CD4-positive, alpha-beta T cell treated with Interferon alpha-2 for 1 hour (primary cell): Measurements from ENCODE around the gene PSAPL1.
A peak's percentile ranks its signal among the peaks of the same experiment; 100 is the strongest.
"Not testable (repeated sequence)": the region's sequence is repeated elsewhere in the genome, so short reads cannot be mapped to it uniquely, and the experiment has no call there.

ENCODE experiments used
- DNase-seq, 2 donors: peaks; one replicate each; pipeline ENCODE4 v3.0.0-alpha.2; 2020 to 2022

PSAPL1 gene

DNA sequence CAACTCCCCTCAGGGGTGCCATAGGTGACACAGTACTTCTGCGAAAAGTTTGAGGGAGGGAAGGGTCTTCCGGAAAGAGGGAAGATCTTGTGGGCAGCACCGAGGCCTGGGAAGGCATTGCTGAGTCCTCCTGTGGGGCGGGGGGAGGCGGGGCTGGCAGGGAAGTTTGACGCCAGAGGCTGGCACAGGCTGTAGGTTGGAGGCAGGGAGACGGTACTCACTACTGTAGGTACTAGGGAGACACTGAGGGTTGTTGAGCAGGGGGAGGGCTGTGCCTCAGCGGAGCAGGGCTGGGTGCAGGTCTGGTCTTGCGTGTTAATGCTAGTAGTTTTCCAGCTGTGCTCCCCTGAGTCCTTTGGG lies 23.3 kb upstream of the PSAPL1 start:
- no peak for DNase-seq

DNA sequence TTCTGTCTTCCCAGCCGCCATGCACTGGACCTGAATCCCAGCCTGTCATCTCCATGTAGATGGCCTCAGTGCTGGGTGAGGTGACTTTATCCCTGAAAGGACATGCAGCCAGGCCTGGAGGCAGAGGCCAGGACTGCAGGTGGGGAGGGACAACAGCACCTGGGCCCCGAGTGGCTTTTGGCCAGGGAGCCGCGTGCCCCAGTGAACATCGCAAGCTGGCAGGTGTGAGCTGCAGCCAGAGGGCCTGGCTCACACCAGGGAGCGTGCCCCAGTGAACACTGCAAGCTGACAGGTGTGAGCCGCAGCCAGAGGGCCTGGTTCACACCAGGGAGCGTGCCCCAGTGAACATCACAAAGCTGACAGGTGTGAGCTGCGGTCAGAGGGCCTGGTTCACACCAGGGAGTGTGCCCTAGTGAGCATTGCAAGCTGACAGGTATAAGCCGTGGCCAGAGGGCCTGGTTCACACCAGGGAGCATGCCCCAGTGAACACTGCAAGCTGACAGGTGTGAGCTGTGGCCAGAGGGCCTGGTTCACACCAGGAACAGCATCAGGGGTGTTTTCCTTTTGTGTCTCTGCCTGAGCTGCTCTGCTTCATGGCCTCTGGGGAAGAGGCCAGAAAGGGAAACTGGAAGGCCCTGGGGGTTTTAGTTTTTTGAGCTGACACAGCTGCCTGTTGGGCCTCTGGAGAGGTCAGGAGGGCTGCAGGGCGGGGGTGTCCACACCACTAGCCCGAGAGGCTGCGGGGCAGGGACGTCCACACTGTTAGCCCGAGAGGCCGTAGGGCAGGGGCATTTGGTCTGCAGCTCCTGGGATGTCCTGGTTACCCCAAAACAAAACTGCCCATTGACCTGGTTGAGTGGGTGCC lies 22.7 kb upstream of the PSAPL1 start:
- DNase-seq: no peak

DNA sequence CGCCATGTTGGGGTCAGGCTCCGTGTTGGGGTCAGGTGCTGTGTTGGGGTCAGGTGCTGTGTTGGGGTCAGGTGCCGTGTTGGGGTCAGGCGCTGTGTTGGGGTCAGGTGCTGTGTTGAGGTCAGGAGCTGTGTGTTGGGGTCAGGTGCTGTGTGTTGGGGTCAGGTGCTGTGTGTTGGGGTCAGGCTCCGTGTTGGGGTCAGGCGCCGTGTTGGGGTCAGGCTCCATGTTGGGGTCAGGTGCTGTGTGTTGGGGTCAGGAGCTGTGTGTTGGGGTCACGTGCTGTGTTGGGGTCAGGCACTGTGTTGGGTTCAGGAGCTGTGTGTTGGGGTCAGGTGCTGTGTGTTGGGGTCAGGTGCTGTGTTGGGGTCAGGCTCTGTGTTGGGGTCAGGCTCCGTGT lies 18.1 kb upstream of the PSAPL1 start:
- not testable (repeated sequence) for DNase-seq

DNA sequence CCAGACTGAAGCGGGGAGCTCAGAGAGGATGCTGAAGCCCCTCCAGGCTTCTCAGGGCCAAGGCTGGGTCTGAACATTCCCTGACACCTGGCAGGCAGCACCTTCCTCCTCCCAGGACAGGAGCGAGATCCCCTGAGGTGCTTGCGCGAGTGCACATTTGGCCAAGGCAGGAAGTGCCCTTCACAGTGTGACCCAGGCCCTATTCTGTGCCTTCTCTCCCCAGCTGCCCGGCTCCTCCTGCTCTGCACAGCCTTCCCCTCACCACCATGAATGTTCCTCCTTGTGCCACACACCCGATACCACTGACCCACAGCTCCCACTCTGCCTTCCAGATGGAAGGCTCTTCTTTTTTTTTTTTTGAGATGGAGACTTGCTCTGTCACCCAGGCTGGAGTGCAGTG lies 17.1 kb upstream of the PSAPL1 start:
- DNase-seq: no peak

DNA sequence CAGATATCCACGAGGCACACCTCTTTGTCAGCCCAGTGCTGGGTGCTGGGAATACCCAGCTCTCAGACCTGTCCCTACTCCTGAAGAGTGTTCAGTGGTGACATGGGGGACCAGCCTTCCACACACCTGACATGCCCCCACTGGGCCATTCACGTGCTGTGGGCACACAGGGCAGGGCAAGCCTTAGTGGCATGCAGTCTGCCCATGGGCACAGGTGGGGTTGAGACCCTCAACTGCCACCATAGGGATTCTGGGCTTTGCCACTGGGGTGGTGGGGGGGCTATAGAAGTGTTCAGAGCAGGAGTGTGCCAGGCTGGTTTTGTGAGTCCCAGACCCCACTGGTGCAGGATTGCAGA lies 16.7 kb upstream of the PSAPL1 start:
- DNase-seq: no peak

DNA sequence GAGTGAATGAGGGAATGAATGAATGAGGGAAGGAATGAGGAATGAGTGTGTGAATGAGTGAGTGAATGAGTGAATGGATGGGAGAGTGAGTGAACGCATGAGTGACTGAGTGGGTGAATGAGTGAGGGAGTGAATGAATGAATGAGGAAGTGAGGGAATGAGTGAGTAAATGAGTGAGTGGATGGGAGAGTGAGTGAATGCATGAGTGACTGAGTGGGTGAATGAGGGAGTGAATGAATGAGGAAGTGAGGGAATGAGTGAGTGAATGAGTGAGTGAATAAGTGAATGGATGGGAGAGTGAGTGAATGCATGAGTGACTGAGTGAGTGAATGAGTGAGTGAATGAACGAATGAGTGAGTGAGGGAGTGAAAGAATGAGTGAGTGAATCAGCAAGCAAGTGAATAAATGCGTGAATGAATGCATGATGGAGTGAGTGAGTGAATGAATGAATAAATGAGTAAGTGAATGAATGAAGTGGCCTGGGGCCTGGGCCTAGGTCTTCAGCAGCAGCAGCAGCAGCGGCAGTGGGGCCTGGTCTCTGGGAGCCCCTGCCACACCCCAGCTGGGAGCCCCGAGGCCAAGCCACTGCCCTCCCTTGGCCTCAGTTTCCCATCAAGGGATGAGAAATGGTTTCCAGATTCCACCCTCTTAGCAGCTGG lies 16.2 kb upstream of the PSAPL1 start:
- no peak for DNase-seq

DNA sequence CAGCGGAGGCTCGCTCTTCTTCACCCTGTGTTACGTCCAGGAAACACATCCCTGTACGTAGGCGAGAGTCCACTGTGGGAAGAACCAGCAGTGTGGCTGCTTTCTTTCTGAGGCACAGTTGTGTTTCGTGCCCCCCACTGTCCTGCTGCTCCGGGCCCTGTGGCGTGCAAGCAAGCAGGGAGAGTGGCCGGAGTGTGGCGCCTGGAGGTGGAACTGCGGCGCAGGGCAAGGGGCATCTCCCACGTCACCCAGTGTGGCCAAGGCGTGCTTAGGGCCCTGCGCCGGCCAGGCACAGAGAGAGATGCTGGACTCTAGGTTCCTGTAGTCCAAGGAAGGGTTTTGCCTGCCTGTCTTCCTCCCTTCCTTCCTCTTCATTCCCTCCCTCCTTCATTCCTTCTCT lies 13.3 kb upstream of the PSAPL1 start:
- no peak for DNase-seq

DNA sequence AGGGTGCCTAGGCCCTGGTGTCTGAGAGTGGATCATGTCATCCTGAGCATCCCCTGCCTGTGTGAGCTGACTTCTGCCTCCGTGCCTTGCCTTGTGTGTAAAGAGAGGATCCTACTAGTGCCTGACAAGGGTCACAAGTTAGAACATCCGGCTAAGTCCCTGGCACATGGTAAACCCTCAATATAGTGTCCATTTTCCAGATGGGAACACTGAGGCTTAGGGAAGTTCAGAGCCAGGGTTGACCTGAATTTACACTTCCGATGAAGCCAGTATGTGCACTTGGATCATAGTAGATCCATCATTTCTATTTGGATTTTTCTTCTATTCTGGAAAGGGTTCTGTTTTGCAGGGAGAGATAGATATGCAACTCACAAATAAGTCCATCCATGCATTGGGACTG lies 12.5 kb upstream of the PSAPL1 start:
- DNase-seq: no peak

DNA sequence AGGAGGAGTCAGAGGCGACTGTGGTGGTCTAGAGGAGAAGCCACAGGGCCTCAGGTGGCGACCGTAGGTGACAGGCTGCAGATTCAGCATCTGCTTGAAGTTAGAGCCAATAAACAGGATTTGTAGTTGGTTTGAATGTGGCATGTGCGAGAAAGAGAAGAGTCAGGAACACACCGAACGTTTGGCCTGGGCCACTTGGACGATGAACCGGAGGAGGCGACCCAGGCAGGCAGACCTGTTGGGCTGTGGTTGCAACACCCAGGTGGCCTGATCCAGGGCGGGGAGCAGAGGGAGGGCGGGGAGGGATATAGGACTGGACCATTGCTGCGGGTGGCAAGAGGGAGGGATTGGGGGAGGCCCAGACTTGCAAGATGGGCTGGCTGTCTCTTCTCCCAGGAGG lies 10.0 kb upstream of the PSAPL1 start:
- no peak for DNase-seq

DNA sequence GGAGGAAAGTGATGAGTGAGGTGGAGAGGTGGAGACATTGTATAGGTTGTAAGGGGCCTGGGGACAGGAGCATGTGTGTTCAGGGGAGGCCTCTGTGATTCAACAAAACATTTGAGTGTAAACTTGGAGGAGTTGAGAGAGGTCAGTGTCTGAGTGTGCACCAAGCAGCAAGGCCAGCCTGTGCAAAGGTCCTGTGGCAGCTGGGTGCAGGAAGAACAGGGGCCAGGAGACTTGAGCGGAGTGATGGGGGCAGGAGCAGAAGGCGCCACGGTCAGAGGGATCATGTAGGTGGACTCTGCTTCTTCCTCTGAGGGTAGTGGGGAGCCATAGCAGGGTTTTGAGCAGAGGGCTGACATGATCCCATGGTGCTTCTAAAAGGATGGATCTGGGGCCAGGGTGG lies 9.6 kb upstream of the PSAPL1 start:
- no peak for DNase-seq

DNA sequence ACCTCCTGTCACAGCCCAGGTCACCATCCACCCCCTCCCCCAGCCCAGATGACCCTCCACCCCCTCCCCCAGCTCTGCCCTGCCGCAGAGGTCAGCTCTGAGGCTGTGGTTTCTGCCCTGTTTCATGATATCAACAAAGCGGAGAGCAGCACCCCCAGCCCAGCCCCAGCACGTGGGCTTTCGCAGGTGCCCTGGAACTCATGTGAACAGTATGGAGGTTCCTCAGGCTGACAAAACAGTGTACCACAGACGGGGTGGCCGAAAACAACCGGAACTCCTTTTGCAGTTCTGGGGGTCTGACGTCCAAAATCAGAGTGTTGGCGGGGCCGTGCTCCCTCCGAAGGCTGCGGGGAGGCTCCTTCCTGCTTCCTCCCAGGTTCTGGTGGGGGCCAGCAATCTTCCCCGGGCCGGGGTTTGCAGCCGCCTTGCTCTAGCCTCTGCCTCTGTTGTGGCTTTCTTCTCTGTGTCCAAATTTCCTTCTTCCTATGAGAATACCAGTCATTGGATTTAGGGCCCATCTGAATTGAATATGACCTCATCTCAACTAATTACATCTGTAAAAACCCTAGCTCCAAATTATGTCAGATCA lies 7.9 kb upstream of the PSAPL1 start:
- no peak for DNase-seq

DNA sequence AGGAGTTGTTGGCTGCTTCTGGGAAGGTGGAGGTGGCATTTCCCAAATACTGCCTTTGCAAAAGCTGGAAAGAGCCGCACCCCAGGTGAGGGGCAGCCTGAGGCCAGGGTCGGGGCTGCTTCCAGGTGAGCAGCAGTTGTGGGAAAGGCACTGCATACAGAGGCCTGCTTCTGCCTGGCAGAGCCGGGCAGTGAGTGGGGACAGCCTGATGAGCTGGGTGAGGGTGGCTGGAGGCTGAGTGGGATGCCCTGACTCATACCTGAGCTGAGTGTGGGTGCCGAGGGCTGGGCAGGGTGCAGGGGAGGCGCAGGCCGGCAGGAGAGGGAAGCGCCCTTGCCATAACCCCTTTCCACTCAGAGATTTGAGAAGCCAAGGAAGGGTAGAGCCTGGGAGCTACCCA lies 6.5 kb upstream of the PSAPL1 start:
- DNase-seq: no peak

DNA sequence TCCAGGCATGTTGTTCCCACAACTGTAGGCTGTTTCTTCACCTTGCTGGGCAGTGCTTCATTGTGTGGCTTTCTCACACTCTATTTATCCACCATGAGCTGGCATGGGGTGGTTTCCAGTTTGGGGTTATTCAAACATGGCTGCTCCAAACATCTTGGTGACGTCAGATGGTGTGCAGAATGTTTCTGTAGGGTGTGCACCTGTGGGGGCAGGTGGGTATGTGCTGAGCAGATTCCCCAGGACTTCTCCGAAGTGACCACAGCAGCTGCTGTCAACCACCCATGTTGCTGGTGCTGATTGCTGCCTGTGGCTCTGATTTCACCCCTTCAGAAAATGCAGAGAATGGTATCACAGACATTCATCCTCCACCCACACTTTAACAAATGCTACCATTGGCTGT lies 5.0 kb upstream of the PSAPL1 start:
- DNase-seq: no peak

DNA sequence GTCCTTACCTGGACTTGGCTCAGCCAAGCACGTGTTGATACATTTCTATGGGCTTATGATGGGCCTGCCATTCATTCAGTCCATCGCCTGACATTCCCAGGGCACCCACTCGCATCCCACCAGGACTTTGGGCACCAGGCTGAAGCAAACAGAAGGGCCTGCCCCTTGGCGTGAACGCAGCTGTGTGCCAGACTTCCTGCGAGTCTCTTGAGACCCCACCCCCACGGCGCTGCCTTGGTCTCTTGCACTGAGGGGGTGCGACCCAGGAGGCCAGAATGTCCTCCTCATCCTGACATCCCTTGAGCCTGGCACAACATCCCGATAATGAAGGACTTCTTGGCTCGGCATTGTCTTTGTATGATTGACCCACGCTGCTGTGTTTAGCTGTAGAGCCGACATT lies 1.5 kb upstream of the PSAPL1 start:
- DNase-seq: no peak

DNA sequence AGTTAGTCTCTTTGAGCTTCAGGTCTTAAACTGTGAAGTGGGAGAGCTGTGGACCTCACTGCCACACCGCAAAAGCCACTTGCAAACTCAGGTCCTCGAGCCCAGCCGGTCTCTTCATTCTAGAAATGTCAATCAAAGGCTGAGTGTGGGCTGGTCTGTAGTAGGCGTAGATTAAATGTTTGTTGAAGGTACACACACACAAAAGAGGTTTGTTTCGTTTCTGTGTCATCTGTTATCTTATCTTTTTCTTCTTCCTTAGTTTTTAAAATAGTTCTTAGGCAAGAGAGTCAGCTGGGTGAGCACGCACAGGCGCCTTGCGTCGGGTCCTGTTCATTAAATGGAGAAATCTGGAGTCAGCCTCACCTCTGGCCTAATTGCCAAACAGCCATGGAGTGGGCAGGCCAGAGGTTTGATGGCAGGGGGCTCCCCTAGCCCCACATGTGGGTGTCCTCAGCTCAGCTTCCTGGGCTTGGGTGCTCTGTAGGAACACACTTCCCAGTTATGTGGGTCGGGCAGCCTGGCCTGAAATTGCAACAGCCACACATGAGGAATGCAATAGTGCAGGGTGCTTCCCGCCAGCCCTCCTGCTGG lies 836 bp upstream of the PSAPL1 start:
- peak in 1 of 2 donors; percentile 10 for DNase-seq

DNA sequence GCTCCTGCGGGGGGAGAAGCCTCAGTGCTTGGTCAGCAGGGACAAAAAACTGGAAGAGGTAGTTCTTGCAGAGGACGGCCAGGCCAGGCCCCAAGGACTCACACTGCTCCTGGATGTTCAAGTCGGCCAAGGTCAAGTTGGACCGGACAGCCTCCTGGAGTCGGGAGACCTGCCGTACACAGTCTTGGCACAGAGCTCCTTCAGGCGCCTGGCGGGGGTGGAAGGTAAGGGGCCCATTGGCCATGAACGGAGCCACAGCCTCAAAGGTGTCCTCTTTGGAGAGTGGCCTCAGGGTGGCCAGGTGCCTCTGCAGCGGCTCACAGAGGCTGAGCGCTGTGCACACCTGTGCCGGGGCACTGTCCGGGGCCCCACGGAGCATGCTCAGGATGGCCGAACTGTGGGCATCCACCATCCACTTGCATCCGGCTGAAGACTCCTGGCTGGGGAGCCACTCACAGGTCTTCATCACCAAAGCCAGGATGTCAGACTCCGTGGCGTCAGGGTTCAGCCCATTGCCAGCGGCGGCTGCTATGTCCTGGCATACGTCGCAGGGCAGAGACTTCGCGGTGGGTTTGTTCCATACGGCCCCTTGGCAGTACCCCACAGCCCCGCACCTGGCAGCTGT lies 477 bp downstream of the PSAPL1 start:
- DNase-seq: no peak

DNA sequence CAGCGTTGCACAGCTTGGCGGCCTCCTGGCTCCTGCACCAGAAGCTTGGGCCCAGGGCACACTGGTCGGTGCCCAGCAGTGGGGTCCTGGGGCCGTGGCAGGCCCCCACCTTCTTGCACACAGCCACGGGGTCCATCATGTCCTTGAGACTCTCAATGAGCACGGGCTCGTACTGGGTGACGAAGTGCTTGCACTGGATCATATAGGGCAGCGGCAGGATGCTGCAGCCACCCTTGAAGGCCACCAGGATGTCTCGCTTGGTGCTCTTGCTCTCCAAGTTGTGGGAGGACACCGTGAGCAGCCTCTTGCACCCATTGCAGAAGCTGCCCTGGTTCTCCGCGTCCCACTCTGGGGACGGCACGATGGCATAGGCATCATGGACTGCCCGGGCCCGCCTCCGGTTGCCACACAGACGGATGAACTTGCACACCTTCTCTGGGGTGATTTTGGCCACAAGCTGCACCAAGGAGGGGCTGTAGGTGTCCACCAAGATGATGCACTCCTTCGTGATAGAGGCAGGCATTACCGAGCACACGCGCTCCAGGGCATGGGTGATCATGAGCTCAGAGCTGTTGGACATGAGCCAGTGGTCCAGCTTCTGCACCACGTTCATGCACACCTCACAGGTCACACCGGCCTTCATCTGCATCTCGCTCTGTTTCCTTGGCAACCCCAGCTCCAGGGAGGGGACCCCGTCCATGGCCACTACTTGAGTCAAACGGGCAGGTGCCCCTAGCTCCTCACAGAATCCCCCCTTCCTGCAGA lies 1.2 kb downstream of the PSAPL1 start:
- no peak for DNase-seq

DNA sequence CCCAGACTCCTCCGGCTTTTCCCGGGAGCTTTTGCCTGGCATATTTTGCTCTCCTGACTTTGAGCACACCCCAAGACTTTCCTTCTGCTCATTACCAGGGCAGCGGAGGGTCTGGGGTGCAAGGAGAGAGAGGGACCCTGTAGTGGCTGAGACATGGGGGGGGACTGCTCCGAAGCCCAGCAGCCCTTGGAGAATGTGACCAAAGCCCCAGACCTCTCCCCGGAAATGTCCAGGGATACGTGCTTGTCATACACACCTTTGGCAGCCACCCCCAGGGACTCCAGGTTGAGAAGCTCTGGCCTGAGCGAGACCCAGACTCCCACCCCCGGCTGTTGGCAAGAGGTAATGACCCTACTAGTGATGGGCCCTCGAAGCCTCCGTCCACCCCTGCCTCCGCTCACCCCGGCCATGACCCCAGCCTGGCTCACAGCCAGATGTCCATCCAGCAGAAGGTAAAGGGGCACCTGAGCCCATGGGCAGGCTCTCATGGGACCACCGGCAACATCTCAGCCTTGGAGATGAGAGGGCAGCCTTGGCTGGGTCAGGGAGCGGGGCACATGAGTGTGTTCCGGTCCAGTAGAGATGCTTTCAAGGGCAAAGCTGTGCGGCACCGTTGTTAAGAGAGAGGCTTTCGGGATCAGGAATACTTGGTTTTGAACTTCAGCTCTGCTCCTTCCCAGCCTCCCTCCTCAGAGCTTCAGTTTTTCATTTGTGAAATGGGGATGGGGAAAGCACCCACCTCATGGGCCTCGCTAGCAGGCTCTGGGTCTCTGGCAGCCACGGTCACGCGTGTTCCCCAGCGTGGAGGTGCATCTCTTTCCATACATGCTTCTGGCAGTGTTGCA lies 2.0 kb downstream of the PSAPL1 start:
- no peak for DNase-seq

DNA sequence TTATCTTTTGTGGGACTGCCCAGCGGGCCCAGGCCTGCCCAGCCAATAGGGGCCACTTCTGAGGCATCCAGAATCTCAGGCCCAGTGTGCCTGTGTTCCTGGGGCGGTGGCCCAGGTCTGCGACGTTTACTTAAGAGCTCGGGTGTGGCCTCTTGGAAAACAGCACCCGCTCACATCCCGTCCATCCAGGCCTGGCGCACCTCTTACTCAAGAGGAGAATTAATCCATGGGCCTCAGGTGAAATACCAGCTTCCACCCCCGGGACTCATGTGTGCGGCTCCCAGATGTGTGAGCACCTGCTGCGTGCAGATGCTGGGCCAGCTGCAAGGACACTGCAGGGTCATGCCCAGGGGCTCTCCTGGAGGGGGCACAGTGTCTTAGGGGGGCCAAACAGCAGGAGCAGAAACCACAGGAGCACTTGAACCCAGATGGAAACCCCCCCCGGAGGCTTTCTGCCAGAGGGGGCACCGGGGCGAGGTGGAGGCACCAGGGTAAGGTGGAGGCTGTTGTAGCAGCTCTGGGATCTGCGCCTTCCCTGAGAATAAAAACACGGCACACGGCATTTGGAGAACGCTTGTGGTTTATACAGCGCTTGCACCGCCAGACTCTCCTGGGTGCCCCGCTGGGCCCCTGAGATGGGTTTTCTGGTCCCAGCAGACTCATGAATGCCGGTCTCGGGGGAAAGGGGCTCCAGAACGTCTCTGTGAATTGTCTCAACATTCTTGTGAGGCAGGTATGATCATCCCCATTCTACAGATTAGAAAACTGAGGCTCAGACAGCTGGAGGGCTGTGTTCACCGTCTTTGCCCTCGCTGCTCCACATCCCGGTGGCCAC lies 2.8 kb downstream of the PSAPL1 start:
- no peak for DNase-seq

DNA sequence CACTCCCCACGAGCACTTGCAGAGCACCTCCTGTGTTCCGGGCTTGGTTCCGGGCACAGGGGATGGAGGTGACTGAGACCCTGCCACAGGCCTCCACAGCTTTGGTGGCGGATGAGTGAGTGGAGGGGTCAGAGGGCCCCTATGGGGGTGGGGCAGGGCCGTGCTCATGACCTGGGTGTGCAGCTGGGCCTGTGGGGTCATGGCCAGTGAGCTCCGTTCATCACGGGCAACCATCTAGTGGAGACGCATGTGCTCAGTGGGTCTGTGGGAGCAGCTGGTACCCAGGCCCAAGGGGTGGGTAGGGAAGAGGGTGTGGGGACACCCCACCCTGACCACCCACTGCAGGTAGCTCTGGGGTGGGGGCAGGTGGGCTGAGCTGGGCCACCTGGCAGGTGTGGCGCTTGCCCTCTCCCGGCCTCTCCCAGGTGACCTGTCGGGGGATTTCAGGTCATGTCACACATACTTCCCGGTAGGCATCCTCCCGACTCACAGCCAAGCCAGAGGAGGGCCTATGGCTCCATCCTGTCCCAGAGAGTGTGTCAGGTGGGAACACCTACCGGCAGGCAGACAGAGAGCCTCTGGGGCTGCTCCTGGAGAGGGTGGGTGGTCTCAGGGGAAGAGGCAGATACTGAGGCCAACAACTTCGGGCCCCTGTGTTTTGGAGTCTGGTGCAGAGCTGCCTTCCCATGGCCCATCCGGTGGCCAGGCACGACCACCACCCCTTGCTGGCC lies 3.6 kb downstream of the PSAPL1 start:
- no peak for DNase-seq
